ENCODE data around the gene MBNL1.

MBNL1 gene

DNA sequence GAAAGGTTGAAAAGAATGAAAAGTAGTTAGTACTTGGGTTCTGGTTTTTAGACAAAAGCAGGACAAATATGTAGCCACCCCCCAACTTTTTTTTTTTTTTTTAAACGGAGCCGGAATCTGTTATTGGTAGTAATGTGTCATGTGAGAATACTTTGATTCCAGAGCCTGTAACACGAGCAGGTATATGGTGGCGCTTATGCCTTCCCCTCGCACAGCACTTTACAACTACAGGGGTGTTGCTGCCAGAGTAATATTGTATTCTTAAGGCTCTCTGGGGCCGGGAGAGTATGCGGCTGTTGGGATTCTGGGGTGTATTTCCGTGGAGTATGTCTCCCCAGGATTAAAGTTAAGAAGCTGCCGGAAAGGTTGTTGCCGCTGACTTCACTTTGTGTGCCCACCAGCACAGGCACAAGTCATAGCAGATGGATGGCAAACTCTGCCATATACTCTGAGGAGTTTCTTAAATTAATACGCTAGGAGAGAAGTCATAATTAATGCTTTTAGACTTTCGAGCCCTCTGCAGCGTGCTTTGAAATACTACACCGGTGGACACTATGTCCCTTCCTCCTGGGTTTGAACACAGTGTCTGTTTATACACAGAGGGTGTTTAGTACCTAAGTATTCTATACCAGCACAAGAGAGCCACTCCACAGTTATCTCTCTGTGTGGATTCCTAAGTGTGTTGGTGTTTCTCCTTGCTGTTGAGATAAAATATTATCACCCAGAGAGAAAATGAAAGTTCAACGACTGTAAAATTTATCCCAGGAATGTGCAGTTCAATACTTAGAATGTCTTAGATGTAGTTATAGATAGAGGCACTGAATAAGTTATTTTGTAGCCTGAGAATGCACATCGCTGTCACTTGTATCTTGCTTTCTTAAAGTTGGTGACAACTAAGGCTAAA lies 1.4 kb downstream of the MBNL1 start:
- TF ChIP-seq, protein P1, sequence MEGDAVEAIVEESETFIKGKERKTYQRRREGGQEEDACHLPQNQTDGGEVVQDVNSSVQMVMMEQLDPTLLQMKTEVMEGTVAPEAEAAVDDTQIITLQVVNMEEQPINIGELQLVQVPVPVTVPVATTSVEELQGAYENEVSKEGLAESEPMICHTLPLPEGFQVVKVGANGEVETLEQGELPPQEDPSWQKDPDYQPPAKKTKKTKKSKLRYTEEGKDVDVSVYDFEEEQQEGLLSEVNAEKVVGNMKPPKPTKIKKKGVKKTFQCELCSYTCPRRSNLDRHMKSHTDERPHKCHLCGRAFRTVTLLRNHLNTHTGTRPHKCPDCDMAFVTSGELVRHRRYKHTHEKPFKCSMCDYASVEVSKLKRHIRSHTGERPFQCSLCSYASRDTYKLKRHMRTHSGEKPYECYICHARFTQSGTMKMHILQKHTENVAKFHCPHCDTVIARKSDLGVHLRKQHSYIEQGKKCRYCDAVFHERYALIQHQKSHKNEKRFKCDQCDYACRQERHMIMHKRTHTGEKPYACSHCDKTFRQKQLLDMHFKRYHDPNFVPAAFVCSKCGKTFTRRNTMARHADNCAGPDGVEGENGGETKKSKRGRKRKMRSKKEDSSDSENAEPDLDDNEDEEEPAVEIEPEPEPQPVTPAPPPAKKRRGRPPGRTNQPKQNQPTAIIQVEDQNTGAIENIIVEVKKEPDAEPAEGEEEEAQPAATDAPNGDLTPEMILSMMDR (conservative IDR thresholded peaks at IDR 0.05; ENCODE audit: control insufficient read depth, insufficient read depth, low read depth, low read length), result no peak
- DNase-seq (ENCODE audit: low read depth), result peak; percentile 39
- H3K4me3 ChIP-seq (ENCODE audit: control insufficient read depth, low read depth, low read length), result peak overlapping the region; percentile 83

DNA sequence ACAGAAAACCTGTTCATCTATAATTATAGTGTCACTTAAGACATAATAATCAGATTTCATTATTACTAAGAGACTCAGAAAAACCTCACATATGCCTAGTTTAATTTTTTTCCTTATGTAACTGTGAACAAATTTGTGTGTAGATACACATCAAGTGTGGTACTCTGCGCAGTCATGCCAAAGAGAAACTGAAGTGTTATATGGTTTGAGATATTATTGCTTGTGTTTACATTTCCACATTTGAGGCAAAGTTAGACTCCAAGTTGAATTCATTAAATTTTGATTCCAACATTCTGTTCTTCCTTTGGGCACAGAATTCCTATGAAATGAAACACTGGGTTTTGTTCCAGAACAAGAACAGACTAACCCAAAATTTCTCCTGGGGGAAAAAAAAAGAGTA lies 2.2 kb downstream of the MBNL1 start:
- peak overlapping the region; percentile 83 for H3K4me3 ChIP-seq (ENCODE audit: control insufficient read depth, low read depth, low read length)
- TF ChIP-seq, protein P1 (conservative IDR thresholded peaks at IDR 0.05; ENCODE audit: control insufficient read depth, insufficient read depth, low read depth, low read length), result no peak
- no peak for DNase-seq (ENCODE audit: low read depth)

DNA sequence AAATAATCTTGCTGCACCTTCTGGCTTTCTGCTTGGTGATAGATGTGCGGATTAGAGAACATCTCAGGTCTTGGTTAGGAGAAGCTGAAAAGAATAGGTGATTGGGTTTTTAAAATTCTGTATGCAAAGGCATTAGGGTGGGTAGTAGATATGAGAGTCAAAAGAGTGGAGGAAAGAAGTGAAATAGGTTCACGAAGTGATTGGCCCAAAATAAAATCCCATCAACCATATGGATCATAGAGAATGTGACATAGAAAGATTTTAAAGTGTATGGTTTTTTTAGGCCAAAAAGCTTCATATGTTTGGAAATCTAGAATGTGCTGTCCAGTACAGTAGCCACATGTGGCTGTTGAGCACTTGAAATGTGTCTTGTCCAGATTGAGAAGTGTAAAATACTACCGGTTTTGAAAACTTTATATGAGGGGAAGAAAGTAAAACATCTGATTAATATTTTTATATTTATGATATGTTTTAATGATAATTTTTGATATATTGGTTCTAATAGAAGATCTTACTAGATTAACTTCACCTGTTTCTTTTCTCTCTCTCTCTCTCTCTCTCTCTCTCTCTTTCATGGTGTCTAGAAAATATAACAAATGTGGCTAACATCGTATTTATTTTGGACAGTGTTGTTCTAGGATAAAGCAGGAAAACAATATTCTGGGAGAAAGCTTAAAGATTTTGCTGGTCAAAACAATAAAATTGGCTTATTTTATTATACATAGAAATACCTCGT lies 2.9 kb downstream of the MBNL1 start:
- no peak for DNase-seq (ENCODE audit: low read depth)
- TF ChIP-seq, protein P1 (conservative IDR thresholded peaks at IDR 0.05; ENCODE audit: control insufficient read depth, insufficient read depth, low read depth, low read length), result no peak

DNA sequence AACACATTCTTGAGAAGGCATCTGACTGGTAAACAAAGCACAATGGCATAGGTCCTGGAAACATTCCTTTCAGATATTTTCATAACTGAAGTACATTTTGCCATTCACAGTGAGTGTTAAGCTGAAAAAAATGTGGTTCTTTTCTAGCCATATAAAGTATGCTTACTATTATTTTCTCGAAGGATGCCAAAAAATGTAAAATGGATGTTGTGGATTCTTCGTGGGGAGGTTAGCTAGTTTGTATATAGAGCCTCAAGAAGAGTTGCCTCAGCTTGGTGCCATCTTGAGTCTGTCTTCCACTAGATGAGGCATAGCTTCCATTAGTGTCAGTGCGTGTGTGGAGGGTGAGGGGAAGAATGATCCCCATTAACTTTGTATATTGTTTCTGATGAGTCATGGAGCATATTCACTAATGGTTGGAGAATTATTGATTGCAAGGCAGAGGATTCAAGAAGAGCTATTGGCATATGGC lies 4.1 kb downstream of the MBNL1 start:
- peak; percentile 81 for DNase-seq (ENCODE audit: low read depth)
- no peak overlapping the region for H3K4me3 ChIP-seq (ENCODE audit: control insufficient read depth, low read depth, low read length)
- TF ChIP-seq, protein P1 (conservative IDR thresholded peaks at IDR 0.05; ENCODE audit: control insufficient read depth, insufficient read depth, low read depth, low read length), result no peak

More for the DNA sequence above, 2.9 kb downstream of the MBNL1 start:
- peak overlapping the region; percentile 83 for H3K4me3 ChIP-seq (ENCODE audit: control insufficient read depth, low read depth, low read length)

DNA sequence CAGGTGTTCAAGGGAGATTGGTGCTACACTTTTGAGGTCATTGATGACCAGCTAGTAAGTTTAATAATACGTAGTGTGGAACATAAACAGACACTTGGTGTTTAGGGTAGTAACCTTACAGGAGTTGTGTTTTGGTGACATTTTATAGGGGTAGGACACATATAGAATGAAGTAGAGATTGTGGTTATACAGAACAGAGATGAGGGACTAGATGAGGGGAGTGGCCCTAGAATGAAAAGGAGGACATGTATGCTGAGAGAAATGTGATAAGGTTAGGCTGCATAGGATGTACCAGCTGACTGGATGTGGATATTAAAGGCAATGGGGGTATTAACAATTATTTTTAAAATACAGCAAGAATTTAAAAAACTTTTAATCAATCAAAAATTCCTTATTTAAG lies 8.0 kb downstream of the MBNL1 start:
- no peak for DNase-seq (ENCODE audit: low read depth)
- H3K4me3 ChIP-seq (ENCODE audit: control insufficient read depth, low read depth, low read length), result no peak overlapping the region

DNA sequence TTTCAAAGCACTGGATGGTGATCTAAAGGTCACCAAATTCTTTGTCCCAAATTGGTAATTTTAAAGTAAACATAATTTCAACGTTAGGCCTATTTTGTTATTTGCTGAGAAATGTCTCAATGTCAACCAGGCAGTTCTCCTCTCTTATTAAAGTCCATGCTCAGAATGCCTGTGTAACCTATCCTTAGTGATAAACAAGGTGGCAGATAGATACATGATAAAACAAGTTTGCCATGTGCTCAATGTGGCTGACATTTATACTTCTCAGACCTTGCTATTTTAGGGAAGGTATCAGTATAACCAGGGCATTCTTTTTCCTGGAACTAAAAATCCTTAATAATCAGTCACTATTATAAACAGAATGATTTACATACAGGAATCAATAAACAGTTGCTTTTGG lies 8.5 kb downstream of the MBNL1 start:
- TF ChIP-seq, protein P1 (conservative IDR thresholded peaks at IDR 0.05; ENCODE audit: control insufficient read depth, insufficient read depth, low read depth, low read length), result no peak
- no peak overlapping the region for H3K4me3 ChIP-seq (ENCODE audit: control insufficient read depth, low read depth, low read length)

More for the DNA sequence above, 8.0 kb downstream of the MBNL1 start:
- TF ChIP-seq, protein P1 (conservative IDR thresholded peaks at IDR 0.05; ENCODE audit: control insufficient read depth, insufficient read depth, low read depth, low read length), result no peak

More for the DNA sequence above, 8.5 kb downstream of the MBNL1 start:
- no peak for DNase-seq (ENCODE audit: low read depth)
